ENCODE results near the gene FSIP1.
A peak's percentile ranks its signal among the peaks of the same experiment; 100 is the strongest.

The FSIP1 gene

DNA sequence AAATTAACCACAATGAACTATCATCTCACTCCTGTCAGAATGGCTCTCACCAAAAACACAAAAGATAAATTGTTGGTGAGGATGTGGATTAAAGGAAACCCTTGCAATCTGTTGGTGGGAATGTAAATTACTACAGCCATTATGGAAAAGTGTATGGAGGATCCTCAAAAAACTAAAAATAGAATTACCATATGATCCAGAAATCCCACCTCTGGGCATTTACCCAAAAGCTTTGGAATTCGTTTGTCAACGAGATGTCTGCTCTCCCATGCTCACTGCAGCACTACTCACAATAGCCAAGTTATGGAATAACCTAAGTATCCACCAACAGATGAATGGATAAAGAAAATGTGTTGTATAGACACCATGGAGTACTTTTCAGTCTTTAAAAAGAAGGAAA lies 21.6 kb downstream of the FSIP1 start:
- DNase-seq, result no peak

GRCh38 chr15:39756806-39757522 lies 25.7 kb downstream of the FSIP1 start:
- peak in 1 of 56 donors; percentile 16 for DNase-seq

DNA sequence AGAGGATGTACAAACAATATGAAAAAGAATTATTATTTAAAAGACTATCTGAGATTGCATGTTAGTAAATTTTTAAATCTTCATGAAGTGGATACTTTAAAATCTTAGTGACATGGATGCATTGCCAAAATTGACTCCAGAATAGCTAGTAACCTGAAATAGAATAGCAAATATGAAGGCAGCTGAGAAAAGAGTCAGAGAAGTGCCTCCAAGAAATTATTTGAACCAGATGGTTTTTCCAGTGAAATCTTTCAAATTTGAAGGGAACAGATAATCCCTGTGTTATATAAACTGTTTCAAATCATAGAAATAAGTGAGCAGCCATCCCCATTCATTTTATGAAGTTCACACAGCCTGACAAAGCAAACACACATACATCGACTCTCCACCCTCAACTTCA lies 29.6 kb downstream of the FSIP1 start:
- no peak for DNase-seq

- no peak for DNase-seq
Observed at GRCh38 chr15:39752246-39752645, 30.4 kb downstream of the FSIP1 start.

DNA sequence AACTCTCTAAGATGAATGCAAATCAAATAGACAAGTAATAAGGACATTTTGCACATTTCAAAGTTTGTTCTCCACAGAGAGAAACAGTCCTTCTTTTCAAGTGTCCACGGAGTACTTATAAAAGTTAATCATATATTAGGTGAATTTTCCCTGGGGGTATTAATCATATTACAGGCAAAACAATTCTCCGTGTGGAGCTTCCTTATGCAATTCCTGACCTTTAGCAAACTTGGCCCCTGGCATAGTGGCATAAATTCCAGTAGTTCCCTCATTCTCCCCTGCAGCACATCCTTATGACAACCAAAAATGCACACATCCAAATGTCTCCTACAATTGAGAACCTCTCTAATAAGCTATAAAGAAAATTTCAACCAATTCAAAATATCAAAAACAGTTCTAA lies 34.4 kb downstream of the FSIP1 start:
- no peak for DNase-seq

DNA sequence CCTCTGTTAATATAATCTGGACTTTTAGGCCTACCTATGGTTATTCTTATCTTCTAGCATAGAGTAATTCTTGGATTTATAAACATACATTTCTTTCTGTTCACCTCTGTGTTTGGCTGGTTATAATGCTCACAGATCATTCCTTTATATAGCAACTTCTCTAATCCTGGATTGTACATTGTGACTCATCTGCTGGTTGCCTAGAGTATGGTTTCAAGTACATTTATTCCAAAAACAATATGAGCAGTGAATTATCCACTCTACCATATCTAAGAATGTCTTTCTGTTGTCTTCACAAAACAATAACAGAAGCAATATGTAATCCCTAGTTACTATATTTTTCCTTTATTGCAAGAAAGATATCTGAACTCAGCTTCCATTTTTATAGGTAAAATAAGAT lies 35.3 kb downstream of the FSIP1 start:
- no peak for DNase-seq

- DNase-seq, result no peak
Observed at GRCh38 chr15:39746714-39747276, 35.8 kb downstream of the FSIP1 start.

DNA sequence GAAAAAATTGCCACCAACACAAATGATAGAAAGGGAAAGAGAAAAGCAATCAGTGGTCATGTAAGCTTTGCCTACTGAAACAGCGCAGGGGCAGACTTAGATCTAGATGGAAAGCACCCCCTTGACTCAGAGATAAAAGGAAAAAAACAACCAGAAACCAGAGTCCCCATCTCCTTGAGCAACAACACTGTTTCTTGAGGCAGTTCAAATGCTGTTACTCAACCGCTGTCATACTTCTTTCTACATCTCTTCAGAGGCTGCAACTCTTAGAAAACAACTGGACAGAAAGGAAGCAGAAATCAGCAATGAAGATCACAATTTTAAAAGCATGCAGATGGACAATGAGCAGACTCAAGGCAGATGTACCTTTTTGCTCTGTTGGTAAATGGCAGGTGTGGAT lies 36.5 kb downstream of the FSIP1 start:
- no peak for DNase-seq

- DNase-seq, result no peak
Observed at GRCh38 chr15:39745415-39745814, 37.2 kb downstream of the FSIP1 start.

- DNase-seq, result no peak
Observed at GRCh38 chr15:39744334-39745103, 38.1 kb downstream of the FSIP1 start.

DNA sequence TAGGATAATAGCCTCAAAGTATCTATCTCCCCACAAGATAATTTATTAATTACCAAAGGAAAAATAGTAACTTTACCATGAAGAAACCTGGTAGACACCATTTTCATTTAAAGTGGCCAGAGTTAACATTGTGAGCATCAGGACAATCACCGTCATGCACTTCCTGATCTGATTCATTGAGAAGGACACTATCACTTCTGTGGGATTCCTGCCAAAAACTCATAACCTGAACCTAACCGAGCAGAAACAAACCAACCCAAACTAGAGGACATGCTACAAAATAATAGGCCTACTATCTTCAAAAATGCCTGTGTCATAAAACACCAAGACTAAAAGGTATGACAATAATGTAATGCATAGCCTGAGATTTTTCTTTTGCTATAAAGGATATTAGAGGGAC lies 39.0 kb downstream of the FSIP1 start:
- no peak for DNase-seq

DNA sequence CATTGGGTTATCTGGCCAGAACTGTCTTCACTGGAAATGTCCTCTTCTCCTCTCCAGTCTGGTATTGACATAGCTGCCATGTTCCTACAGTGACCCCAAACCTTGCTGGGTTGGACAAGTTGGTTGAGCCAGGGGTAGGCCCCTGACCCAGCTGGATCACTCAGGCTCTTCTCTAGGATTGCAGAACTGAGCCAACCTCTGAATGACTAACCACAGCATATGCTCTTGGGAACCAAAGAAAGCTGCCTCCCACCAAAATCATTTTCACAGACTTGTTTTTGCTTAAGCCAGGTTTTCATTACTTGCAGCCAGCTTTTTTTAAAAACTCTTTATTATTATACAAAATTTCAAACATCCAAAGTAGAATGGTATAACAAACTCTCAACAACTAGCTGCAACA lies 41.4 kb downstream of the FSIP1 start:
- DNase-seq, result no peak

- DNase-seq, result no peak
Observed at GRCh38 chr15:39738998-39739397, 43.6 kb downstream of the FSIP1 start.

DNA sequence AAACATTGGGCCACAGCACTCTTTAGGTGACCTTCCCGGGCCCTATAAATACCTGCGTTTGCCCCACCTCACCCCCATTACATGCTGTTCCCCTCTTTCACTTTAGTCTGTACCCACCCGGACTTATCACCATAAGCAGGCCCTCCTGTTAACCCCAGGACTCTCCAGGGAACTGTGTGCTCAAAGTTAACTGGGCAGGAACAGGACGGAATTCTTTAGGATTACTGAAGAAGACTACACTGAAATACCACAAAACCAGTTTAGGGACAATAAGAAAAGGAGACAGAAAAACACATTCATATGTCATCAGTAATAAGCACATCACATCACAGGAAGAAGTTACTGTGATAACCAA lies 45.5 kb downstream of the FSIP1 start:
- DNase-seq, result no peak

DNA sequence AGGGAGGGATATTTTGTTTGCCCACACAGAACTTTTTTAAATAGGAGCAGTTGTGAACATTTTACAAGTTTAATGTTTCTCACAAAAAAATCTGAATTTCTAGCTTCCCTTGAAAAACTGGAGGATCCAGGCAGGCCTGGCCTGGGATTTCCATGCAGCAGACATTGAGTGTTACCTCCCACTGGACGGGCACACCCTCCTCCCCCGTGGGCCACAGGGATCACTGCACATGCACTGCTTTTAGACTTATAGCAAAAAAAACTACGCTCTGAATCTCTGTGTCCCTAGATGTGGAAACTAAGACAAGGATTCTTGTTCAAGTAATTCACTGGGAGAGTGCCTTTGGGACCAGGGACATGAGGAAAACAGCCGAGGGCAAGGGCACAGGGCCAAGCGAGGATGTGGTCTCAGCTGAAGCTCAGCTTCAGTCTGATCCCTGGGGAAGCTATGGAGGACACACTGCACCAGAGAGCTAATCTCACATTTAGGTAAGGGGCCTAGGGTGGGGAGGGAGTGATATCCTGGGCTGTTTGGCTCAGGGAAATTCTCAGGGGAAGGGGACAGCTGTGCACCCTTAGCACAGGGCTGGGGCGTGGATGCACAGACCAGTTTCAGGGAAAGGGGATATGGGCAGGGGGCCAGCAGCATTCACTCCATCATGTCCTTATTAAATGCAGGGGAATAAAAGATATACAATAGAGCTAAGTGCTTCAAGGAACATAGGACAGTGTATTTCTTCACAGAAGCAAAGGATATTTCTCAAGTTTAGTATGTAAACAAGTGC lies 46.0 kb downstream of the FSIP1 start:
- no peak for DNase-seq

DNA sequence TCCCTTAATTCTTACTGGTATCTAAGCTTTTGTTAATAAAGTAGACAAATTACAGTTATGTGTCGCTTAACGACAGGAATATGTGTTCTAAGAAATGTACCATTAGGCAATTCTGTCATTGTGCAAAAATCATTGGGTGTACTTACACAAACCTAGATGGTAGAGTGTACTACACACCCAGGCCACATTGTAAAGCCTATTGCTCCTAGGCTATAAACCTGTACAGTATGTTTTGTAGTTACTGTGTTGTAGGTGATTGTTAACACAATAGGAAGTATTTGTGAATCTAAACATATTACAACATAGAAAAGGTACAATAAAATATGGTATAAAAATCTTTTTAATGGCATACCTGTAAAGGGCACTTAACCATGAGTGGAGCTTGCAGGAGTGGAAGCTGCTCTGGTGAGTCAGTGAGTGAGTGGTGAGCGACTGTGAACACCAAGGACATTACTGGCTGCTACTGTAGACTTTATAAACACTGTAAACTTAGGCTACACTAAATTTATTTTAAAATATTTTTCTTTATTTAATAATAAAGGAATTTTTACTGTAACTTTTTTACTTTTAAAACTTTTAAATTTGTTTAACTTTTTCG lies 47.4 kb downstream of the FSIP1 start:
- no peak for DNase-seq

DNA sequence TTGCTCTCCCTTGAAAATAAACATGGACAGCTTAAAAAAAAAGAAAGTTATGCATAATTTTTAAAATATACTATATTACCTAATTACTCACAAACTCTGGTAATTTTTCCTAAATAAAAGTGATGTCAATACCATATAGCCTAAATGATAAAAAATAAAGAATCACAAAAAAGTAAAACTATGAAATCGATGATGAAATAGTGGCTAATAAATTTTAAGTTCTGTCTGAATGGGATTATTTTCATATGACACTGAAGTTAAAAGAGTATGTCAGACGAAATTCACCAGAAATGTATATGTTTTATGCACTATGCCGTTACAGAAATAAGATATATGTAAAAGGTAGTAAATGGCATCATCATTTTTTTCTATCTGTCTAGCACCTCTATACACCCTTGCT lies 51.4 kb downstream of the FSIP1 start:
- no peak for DNase-seq

- DNase-seq, result no peak
Observed at GRCh38 chr15:39730552-39730951, 52.1 kb downstream of the FSIP1 start.

- no peak for DNase-seq
Observed at GRCh38 chr15:39729500-39729899, 53.1 kb downstream of the FSIP1 start.

- DNase-seq, result no peak
Observed at GRCh38 chr15:39728845-39729244, 53.8 kb downstream of the FSIP1 start.

- DNase-seq, result no peak
Observed at GRCh38 chr15:39721893-39722292, 60.7 kb downstream of the FSIP1 start.

All from nucleus accumbens (tissue), 56 donors.